Measurements from ENCODE around the gene C17orf114.

The C17orf114 gene

DNA sequence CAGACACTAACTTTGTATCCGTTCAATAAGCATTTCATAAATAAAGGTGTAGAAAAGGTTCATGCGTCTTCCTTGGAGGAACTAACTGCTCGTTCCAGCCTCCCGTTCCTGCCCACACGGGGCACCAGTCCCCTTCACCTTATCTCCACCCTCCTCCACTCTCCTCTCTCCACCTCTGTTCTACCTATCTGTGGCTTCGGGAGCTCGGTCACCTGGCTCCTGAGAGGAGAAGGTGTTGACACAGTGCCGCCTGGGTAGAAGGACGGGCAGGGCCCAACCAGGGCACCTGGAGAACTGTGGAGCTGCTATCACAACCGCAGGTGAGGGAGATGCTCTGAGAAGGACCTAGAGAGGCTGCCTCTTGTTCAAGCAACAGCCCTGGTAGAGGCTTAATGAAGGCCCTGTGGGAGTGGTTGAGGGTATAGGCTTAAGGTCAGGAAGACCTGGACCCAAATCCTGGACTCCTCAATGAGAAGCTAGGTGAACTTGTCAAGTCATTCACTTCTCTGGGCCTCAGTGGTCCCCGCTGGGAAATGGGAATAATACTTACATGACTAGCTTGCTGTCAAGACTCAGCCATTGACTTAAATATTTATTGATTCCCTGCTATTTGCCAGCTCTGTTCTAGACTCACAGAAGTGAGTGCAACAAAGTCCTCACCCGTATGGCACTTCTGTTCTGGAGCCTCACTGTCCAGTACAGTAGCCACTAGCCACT is 21.4 kb upstream of the C17orf114 start:
- DNase-seq (ENCODE audit: low spot score), result no peak

GRCh38 chr17:4822835-4823234 is 20.7 kb upstream of the C17orf114 start:
- no peak for DNase-seq (ENCODE audit: low spot score)

- no peak for DNase-seq (ENCODE audit: low spot score)
Measured at GRCh38 chr17:4818276-4818675, 16.1 kb upstream of the C17orf114 start.

- no peak for DNase-seq (ENCODE audit: low spot score)
Measured at GRCh38 chr17:4816826-4817225, 14.7 kb upstream of the C17orf114 start.

- DNase-seq (ENCODE audit: low spot score), result no peak
Measured at GRCh38 chr17:4815043-4815675, 13.0 kb upstream of the C17orf114 start.

- DNase-seq (ENCODE audit: low spot score), result no peak
Measured at GRCh38 chr17:4812690-4813089, 10.6 kb upstream of the C17orf114 start.

DNA sequence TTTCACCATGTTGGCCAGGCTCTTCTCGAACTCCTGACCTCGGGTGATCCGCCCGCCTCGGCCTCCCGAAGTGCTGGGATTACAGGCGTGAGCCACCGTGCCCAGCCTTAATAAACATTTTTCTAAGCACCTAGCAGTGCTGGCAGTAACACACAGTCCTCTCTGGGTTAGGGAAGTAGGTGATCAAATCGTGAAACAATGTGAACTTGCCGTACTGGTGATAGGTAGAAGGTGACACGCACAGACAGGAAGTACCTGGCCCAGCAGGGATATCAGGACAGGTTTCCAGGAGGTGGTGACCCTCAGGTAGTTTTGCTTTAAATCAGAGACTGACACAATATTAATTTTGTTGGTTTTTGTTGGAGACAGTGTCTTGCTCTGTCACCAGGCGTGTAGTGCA is 9.3 kb upstream of the C17orf114 start:
- DNase-seq (ENCODE audit: low spot score), result no peak

- no peak for DNase-seq (ENCODE audit: low spot score)
Measured at GRCh38 chr17:4810696-4811290, 8.7 kb upstream of the C17orf114 start.

DNA sequence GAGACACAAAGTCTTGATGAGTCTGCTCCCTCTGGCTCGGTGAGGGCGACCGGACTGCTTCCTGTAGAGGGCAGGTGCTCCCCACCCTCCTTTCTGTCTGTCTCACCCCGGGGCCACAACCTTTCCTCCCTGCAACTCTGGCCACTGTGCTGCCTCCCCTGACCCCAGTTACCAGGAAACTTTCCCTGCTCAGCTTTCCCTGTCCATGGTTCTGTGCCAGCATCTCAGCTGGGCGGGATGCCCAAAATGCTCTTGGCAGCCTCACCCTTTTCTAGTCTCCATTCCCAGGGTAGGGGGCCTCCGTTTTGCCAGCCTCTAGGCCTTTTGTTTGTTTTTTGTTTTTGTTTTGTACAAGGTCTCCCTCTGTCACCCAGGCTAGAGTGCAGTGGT is 6.2 kb upstream of the C17orf114 start:
- no peak for DNase-seq (ENCODE audit: low spot score)

- peak; percentile 48 for DNase-seq (ENCODE audit: low spot score)
Measured at GRCh38 chr17:4807605-4808377, 5.7 kb upstream of the C17orf114 start.

- peak; percentile 98 for DNase-seq (ENCODE audit: low spot score)
Measured at GRCh38 chr17:4806777-4807604, 4.9 kb upstream of the C17orf114 start, which contains the start of gene PLD2. Gene PLD2 (plus strand): TSS chr17:4807152. CDS start chr17:4807773, 621 bp downstream.

DNA sequence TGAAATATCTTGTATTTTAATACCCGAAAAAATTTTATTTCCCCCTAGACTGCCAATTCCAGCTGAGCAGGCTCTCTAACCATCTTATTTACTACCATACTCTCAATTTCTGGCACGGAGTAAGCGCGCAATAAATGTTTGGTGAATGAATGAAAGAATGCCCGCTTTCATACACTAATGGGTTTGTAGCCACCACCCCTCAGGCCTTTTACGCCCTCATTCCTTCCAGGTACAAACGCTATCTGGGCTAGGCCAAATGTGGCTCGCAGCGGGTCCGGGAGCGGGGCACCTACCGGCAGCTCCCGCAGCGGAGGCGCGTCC is 4.3 kb upstream of the C17orf114 start:
- no peak for DNase-seq (ENCODE audit: low spot score)

DNA sequence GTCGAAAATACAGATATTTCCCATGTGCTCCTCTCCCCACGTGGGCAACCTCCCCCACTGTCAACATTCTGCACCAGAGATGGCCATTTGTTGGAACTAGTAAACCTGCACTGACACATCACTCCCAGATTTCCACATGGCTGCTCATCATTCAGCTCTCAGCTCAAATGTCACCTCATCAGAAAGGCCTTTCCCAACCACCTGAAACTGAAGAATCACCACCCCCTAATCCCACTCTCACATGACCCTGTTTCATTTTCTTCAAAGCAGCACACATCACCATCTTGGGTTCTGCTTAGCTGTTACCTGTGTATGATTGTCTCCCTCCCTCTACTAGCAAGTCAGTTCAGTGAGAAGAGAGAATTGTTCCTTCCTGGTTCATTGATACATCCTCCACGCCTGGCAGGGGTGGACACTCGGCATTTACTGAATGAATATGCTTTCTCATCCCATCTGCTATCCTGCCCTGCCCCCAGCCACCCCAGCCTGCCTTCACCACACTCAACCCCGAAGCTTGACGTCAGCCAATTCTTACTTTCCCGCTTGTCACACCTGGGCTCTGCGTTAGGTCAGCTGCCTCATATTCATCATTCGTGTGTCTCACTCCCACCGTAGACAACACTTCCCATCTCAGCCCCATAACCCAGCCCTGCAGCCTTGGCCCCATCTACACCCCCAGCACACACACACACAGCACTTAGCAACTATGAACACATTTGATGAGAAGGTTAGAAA is 1.5 kb downstream of the C17orf114 start:
- no peak for DNase-seq (ENCODE audit: low spot score)

DNA sequence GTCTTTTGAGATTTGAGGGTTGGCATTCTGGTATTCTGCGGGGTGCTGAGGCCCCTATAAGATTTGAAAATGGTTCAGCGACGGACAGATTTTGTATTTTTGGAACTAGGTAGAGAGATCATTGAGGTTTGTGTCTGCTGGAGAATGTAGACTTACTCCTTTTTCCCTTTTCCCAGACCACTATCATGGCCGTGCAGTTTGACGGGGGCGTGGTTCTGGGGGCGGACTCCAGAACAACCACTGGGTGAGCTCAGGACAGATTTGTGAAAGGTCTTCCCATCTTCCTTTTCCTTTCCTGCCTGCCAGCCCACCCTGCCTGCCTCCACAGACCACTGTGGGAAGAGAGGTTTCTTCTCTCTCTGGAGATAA is 5.6 kb downstream of the C17orf114 start:
- DNase-seq (ENCODE audit: low spot score), result peak; percentile 78

GRCh38 chr17:4795168-4795567 is 7.0 kb downstream of the C17orf114 start:
- DNase-seq (ENCODE audit: low spot score), result no peak

- no peak for DNase-seq (ENCODE audit: low spot score)
Measured at GRCh38 chr17:4790705-4791088, 11.4 kb downstream of the C17orf114 start.

DNA sequence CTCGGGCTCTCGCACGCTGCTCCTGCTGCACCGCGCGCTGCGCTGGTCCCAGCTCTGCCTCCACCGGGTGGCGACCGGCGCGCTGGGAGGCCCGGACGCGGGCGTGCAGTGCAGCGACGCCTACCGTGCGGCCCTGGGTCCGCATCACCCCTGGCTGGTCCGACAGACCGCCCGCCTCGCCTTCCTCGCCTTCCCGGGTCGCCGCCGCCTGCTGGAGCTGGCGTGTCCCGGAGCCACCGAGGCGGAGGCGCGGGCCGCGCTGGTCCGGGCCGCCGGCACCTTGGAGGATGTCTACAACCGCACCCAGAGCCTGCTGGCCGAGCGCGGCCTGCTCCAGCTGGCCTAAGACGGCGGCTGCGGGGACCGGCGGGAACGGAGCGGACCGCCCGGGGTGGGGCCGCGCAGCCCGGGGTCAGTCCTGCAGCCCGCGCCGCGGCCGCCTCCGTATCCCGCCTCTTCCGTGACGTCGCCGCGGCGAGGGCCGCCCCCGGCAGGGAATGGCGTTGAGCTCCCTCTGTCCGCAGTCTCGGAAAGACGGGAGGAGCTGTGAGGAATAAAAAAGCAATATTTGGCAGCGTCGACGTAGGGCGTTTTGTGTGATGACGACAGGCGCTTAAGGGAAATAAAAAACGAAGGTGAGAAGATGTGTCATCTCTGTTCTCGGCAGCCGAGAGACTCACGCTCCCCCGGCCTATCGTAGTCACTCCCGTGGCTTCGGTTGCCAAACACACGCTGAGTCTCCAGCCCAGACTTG is 12.0 kb downstream of the C17orf114 start:
- peak; percentile 94 for DNase-seq (ENCODE audit: low spot score)

- no peak for DNase-seq (ENCODE audit: low spot score)
Measured at GRCh38 chr17:4789701-4789950, 12.5 kb downstream of the C17orf114 start.

GRCh38 chr17:4788807-4789700 is 13.1 kb downstream of the C17orf114 start, which contains the start of gene GLTPD2:
Gene GLTPD2 (plus strand): TSS chr17:4788964. CDS start chr17:4789012, 48 bp downstream.
- DNase-seq (ENCODE audit: low spot score), result no peak

Measured in hepatic stellate cell (primary cell).